CD14-positive monocyte (primary cell): ENCODE measurements around the gene ZMYND10. TPM values are rescaled to one million over a fixed set of nuclear protein-coding genes. Genes with fewer than 3 reads are reported as not detected.

Experiments used
- DNase-seq, 3 donors: peaks; one replicate each; pipeline ENCODE4 v3.0.0-alpha.2; 2011 to 2022
- H2AFZ ChIP-seq: 2 replicates; pipeline ENCODE4 v1.6.0; 2012; ENCODE audit warnings: mild to moderate bottlenecking, low read depth, low read length, inconsistent platforms; ENCODE audit not compliant: insufficient read depth, poor library complexity, severe bottlenecking
- H3K27ac ChIP-seq, 2 donors: 1 replicate in 1 of 2; 2 replicates in 1 of 2; pipeline ENCODE4 v1.5.1; 2012 to 2013; ENCODE audit warnings: low read length in 2 of 2, control low read depth in 1 of 2, inconsistent platforms in 1 of 2, low read depth in 1 of 2, mild to moderate bottlenecking in 1 of 2
- H3K27me3 ChIP-seq, 2 donors: one replicate each; pipeline versions ENCODE4 v1.6.0 to v1.6.1; 2011 to 2013; ENCODE audit warnings: low read length in 2 of 2; ENCODE audit not compliant: control insufficient read depth in 2 of 2, insufficient read depth in 2 of 2
- H3K36me3 ChIP-seq, 2 donors: replicated peaks in 1 of 2; 1 replicate in 1 of 2; 2 replicates in 1 of 2; pipeline versions ENCODE4 v1.5.1 to v1.6.1; 2012 to 2013; ENCODE audit warnings: low read length in 2 of 2, control low read depth in 1 of 2, inconsistent platforms in 1 of 2, mild to moderate bottlenecking in 1 of 2; ENCODE audit not compliant: insufficient read depth in 2 of 2, control insufficient read depth in 1 of 2
- H3K4me1 ChIP-seq, 2 donors: 1 replicate in 1 of 2; 2 replicates in 1 of 2; pipeline versions ENCODE4 v1.5.1 to v1.6.1; 2012 to 2013; ENCODE audit warnings: low read length in 2 of 2, control low read depth in 1 of 2, inconsistent platforms in 1 of 2, mild to moderate bottlenecking in 1 of 2, moderate library complexity in 1 of 2; ENCODE audit not compliant: insufficient read depth in 2 of 2, control insufficient read depth in 1 of 2
- H3K4me2 ChIP-seq: replicated peaks from 2 replicates; pipeline ENCODE3; 2012; ENCODE audit warnings: low read length, moderate library complexity, mild to moderate bottlenecking; ENCODE audit not compliant: poor library complexity, severe bottlenecking; ENCODE audit errors: extremely low read depth
- H3K4me3 ChIP-seq, 3 experiments: fragments of 200-600 bp in 1 of 3; sonication (generic) in 1 of 3; replicated peaks in 1 of 3; 1 replicate in 2 of 3; 2 replicates in 1 of 3; pipeline ENCODE4 v1.5.1; 2011 to 2013; ENCODE audit warnings: low read length in 3 of 3, mild to moderate bottlenecking in 3 of 3, control low read depth in 2 of 3, low read depth in 2 of 3, inconsistent platforms in 1 of 3, moderate library complexity in 1 of 3
- H3K79me2 ChIP-seq: 2 replicates; pipeline ENCODE4 v1.6.0; 2012; ENCODE audit warnings: mild to moderate bottlenecking, control low read depth, inconsistent platforms, low read length, moderate library complexity; ENCODE audit not compliant: insufficient read depth
- H3K9ac ChIP-seq: 2 replicates; pipeline ENCODE4 v1.6.0; 2017; ENCODE audit warnings: low read length, mild to moderate bottlenecking; ENCODE audit not compliant: insufficient read depth, poor library complexity, severe bottlenecking
- H3K9me3 ChIP-seq, 2 donors: replicated peaks in 1 of 2; 1 replicate in 1 of 2; 2 replicates in 1 of 2; pipeline versions ENCODE4 v1.5.1 to v1.6.1; 2012 to 2013; ENCODE audit warnings: low read length in 2 of 2, control low read depth in 1 of 2; ENCODE audit not compliant: control insufficient read depth in 1 of 2, insufficient read depth in 1 of 2
- H4K20me1 ChIP-seq: 2 replicates; pipeline ENCODE4 v1.6.0; 2012; ENCODE audit warnings: mild to moderate bottlenecking, low read length, control low read depth, moderate library complexity; ENCODE audit not compliant: insufficient read depth
- H3K27ac Mint-ChIP-seq, 7 donors: one replicate each; pipeline ENCODE4 v1.8.0; 2020; ENCODE audit warnings: mild to moderate bottlenecking in 7 of 7, mixed read lengths in 7 of 7, moderate library complexity in 6 of 7, inconsistent platforms in 2 of 7
- H3K27me3 Mint-ChIP-seq, 3 donors: one replicate each; pipeline ENCODE4 v1.8.0; 2021 to 2022; ENCODE audit warnings: low read depth in 3 of 3, mild to moderate bottlenecking in 3 of 3, mixed read lengths in 3 of 3, moderate library complexity in 3 of 3, inconsistent platforms in 1 of 3
- H3K36me3 Mint-ChIP-seq, 2 donors: one replicate each; pipeline ENCODE4 v1.8.0; 2020; ENCODE audit warnings: mixed read lengths in 2 of 2, inconsistent platforms in 1 of 2, mild to moderate bottlenecking in 1 of 2
- H3K4me1 Mint-ChIP-seq: one replicate; pipeline ENCODE4 v1.8.0; 2020; ENCODE audit warnings: mild to moderate bottlenecking, mixed read lengths
- H3K4me3 Mint-ChIP-seq, 2 donors: one replicate each; pipeline ENCODE4 v1.8.0; 2020; ENCODE audit warnings: mild to moderate bottlenecking in 2 of 2, mixed read lengths in 2 of 2, moderate library complexity in 1 of 2
- H3K9me3 Mint-ChIP-seq, 7 donors: one replicate each; pipeline ENCODE4 v1.8.0; 2020 to 2022; ENCODE audit warnings: mixed read lengths in 7 of 7, mild to moderate bottlenecking in 6 of 7, moderate library complexity in 6 of 7, inconsistent platforms in 2 of 7
- CTCF ChIP-seq: fragments of 200-600 bp; IDR thresholded peaks from one replicate; pipeline ENCODE4 v1.8.0; 2022; ENCODE audit warnings: antibody characterized with exemption, mild to moderate bottlenecking
- WGBS: methylation state at CpG from one replicate; pipeline ENCODE4 v1.1.5; 2013; ENCODE audit warnings: missing lambda C conversion rate; ENCODE audit not compliant: insufficient coverage; 5-methylcytosine and 5-hydroxymethylcytosine counted together
- intact Hi-C, 2 donors: fragments of 100-400 bp; cut with micrococcal nuclease; formaldehyde crosslinking; loops; one replicate each; pipeline versions ENCODE4 v1.15.0 to v1.15.1; 2023
- polyA plus RNA-seq, 3 donors: library from polyadenylated mRNA; depleted of rRNA in 1 of 3; unstranded in 2 of 3; stranded (reverse) in 1 of 3; fragments of 300-500 nt in 2 of 3; fragments of >200 nt in 1 of 3; fragmentation: Illumina TruSeq in 2 of 3; gene quantifications; 1 replicate in 2 of 3; 2 replicates in 1 of 3; pipeline ENCODE4 v1.2.3, GENCODE V29; 2012 to 2021

The ZMYND10 gene
- polyA plus RNA-seq, 3 donors = 0.12 to 1.7 (median 0.19) TPM

GRCh38 chr3:50304601-50305000 is 40.9 kb downstream of the ZMYND10 start:
- Histone ChIP-seq H3K27me3 (no peaks in the 10 kb centered on the region), H3K79me2 (peaks cover 17% of the 10 kb centered on the region), H3K4me1 (peaks cover 16 to 17% of the 10 kb centered on the region in 2 donors), H3K4me2 (no peak overlapping the region), H3K4me3 (no peak overlapping the region), H3K27ac (peak overlapping the region in 1 of 2 donors; percentile 26), H4K20me1 (no peaks in the 10 kb centered on the region), H2AFZ (no peak overlapping the region), H3K36me3 (no peaks in the 10 kb centered on the region), H3K9me3 (peaks cover 0 to 23% of the 10 kb centered on the region in 2 donors), H3K9ac (no peak overlapping the region)
- no peak for TF ChIP-seq CTCF
- H3K27ac Mint-ChIP-seq = no peak overlapping the region
- no peaks in the 10 kb centered on the region for H3K27me3 Mint-ChIP-seq
- peaks cover 0 to 23% (median 19%) of the 10 kb centered on the region in 7 donors for H3K9me3 Mint-ChIP-seq
- peaks cover 21% of the 10 kb centered on the region for H3K4me1 Mint-ChIP-seq
- peaks cover 0 to 8% of the 10 kb centered on the region in 2 donors for H3K36me3 Mint-ChIP-seq
- intact Hi-C loops = no loop called here
- peak in 1 of 3 donors; percentile 7 for DNase-seq
- H3K4me3 Mint-ChIP-seq = no peak overlapping the region

- H3K27ac Mint-ChIP-seq = peak within 1 kb of the TSS in 2 of 7 donors; percentile 15 to 37
- 82% methylated on average over 7 of the region's 14 CpGs for WGBS
- H3K36me3 Mint-ChIP-seq = peaks cover 0 to 2% of the 10 kb centered on the region in 2 donors
- H3K9me3 Mint-ChIP-seq = peaks cover 0 to 12% (median 9%) of the 10 kb centered on the region in 7 donors
- no peak within 1 kb of the TSS for H2AFZ ChIP-seq
- H4K20me1 ChIP-seq = no peaks in the 10 kb centered on the region
- intact Hi-C loops = no loop called here
- TF ChIP-seq CTCF = no peak
- no peak within 1 kb of the TSS for H3K4me2 ChIP-seq
- no peak within 1 kb of the TSS for H3K4me3 ChIP-seq
- no peaks in the 10 kb centered on the region for H3K27me3 Mint-ChIP-seq
- H3K9me3 ChIP-seq = peaks cover 0 to 14% of the 10 kb centered on the region in 2 donors
- peak in 1 of 3 donors; percentile 2 for DNase-seq
- H3K4me3 Mint-ChIP-seq = no peak within 1 kb of the TSS
- H3K4me1 Mint-ChIP-seq = peaks cover 30% of the 10 kb centered on the region
- H3K9ac ChIP-seq = peak within 1 kb of the TSS; percentile 21
- H3K27me3 ChIP-seq = no peaks in the 10 kb centered on the region
- H3K79me2 ChIP-seq = peaks cover 24% of the 10 kb centered on the region
- no peaks in the 10 kb centered on the region for H3K36me3 ChIP-seq
- H3K4me1 ChIP-seq = peaks cover 24 to 27% of the 10 kb centered on the region in 2 donors
- H3K27ac ChIP-seq = no peak within 1 kb of the TSS
Observed at GRCh38 chr3:50303013-50303815, 42.3 kb downstream of the ZMYND10 start, which contains the start of gene HYAL1. HYAL1 (minus strand) TSS chr3:50303574; CDS start chr3:50302956, 618 bp downstream.
